GM23338 (cell line): ENCODE results near the gene FOXJ1. TPM values are rescaled to one million over a fixed set of nuclear protein-coding genes. Genes with fewer than 3 reads are reported as not detected.

Experiments
- ATAC-seq: fragments of 200-7000 bp; cut with Tn5 transposase; 3 replicates; pipeline ENCODE4 v1.9.1; 2020
- DNase-seq: peaks from one replicate; pipeline ENCODE4 v3.0.0-alpha.2; 2015; ENCODE audit warnings: low spot score
- H2AFZ ChIP-seq: fragments of 200-600 bp; sonication (generic); 2 replicates; pipeline ENCODE4 v1.8.0; 2016; ENCODE audit warnings: antibody characterized with exemption, mild to moderate bottlenecking, moderate library complexity
- H3F3A ChIP-seq: fragments of 200-600 bp; sonication (generic); replicated peaks from 2 replicates; pipeline ENCODE4 v1.8.0; 2017; ENCODE audit warnings: antibody characterized with exemption, mixed run types, low read depth
- H3K27ac ChIP-seq: fragments of 200-600 bp; sonication (generic); 2 replicates; pipeline ENCODE4 v1.6.1; 2016; ENCODE audit warnings: low read depth
- H3K27me3 ChIP-seq: fragments of 200-600 bp; sonication (generic); 2 replicates; pipeline ENCODE4 v1.8.0; 2016; ENCODE audit warnings: mild to moderate bottlenecking, mixed run types, moderate library complexity; ENCODE audit not compliant: insufficient read depth
- H3K36me3 ChIP-seq: fragments of 200-600 bp; sonication (generic); 2 replicates; pipeline ENCODE4 v1.8.0; 2016; ENCODE audit warnings: mild to moderate bottlenecking; ENCODE audit not compliant: insufficient read depth
- H3K4me1 ChIP-seq: fragments of 200-600 bp; sonication (generic); 2 replicates; pipeline ENCODE4 v1.8.0; 2016; ENCODE audit warnings: mild to moderate bottlenecking, moderate library complexity; ENCODE audit not compliant: insufficient read depth
- H3K4me2 ChIP-seq: fragments of 200-600 bp; sonication (generic); 2 replicates; pipeline ENCODE4 v1.7.1; 2017; ENCODE audit warnings: mixed run types
- H3K4me3 ChIP-seq: fragments of 200-600 bp; sonication (generic); 2 replicates; pipeline ENCODE4 v1.6.1; 2016; ENCODE audit warnings: mixed run types
- H3K79me2 ChIP-seq: fragments of 200-600 bp; sonication (generic); replicated peaks from 2 replicates; pipeline ENCODE4 v1.8.0; 2017; ENCODE audit warnings: mild to moderate bottlenecking; ENCODE audit not compliant: insufficient read depth
- H3K9me2 ChIP-seq: fragments of 200-600 bp; sonication (generic); 2 replicates; pipeline ENCODE4 v1.8.0; 2017; ENCODE audit not compliant: insufficient read depth
- H4K20me1 ChIP-seq: fragments of 200-600 bp; sonication (generic); replicated peaks from 2 replicates; pipeline ENCODE4 v1.8.0; 2017; ENCODE audit warnings: mild to moderate bottlenecking; ENCODE audit not compliant: insufficient read depth
- H3K27ac Mint-ChIP-seq: 2 replicates; pipeline ENCODE4 v1.8.0; 2020; ENCODE audit warnings: inconsistent platforms, mild to moderate bottlenecking, moderate library complexity, mixed read lengths
- H3K27me3 Mint-ChIP-seq: 3 replicates; pipeline ENCODE4 v1.8.0; 2022; ENCODE audit warnings: low read depth, mild to moderate bottlenecking, moderate library complexity, mixed read lengths, inconsistent platforms; ENCODE audit not compliant: insufficient read depth, poor library complexity
- H3K36me3 Mint-ChIP-seq: 3 replicates; pipeline ENCODE4 v1.8.0; 2021; ENCODE audit warnings: low read depth, mild to moderate bottlenecking, inconsistent platforms, moderate library complexity, mixed read lengths
- H3K4me1 Mint-ChIP-seq: 3 replicates; pipeline ENCODE4 v1.8.0; 2020; ENCODE audit warnings: mild to moderate bottlenecking, inconsistent platforms, mixed read lengths
- H3K4me3 Mint-ChIP-seq: 3 replicates; pipeline ENCODE4 v1.8.0; 2021; ENCODE audit warnings: moderate library complexity, mild to moderate bottlenecking, inconsistent platforms, mixed read lengths
- H3K9me3 Mint-ChIP-seq: 3 replicates; pipeline ENCODE4 v1.8.0; 2020; ENCODE audit warnings: moderate library complexity, mild to moderate bottlenecking, inconsistent platforms, mixed read lengths
- EZH2 ChIP-seq: fragments of 200-600 bp; sonication (generic); IDR thresholded peaks from one replicate; pipeline ENCODE4 v1.8.0; 2017; ENCODE audit warnings: antibody characterized with exemption, mild to moderate bottlenecking, low read depth; ENCODE audit not compliant: unreplicated experiment
- JUNB ChIP-seq: IDR thresholded peaks from one replicate; pipeline ENCODE4 v1.6.1; 2016; ENCODE audit warnings: antibody characterized with exemption; ENCODE audit not compliant: unreplicated experiment
- NANOG ChIP-seq: IDR thresholded peaks from 2 replicates; pipeline ENCODE4 v1.6.1; 2016; ENCODE audit warnings: antibody characterized with exemption, borderline replicate concordance
- ZNF114 ChIP-seq: fragments of 250-450 bp; sonication (Bioruptor Pico); IDR thresholded peaks from 2 replicates; pipeline ENCODE4 v1.5.0; 2020; ENCODE audit warnings: mild to moderate bottlenecking, moderate library complexity
- ZNF462 ChIP-seq: fragments of 250-450 bp; sonication (Bioruptor Pico); IDR thresholded peaks from 2 replicates; pipeline ENCODE4 v1.5.0; 2020; ENCODE audit warnings: mild to moderate bottlenecking, moderate library complexity
- polyA plus RNA-seq: library from polyadenylated mRNA; unstranded; fragments of >200 nt; fragmentation: Nextera tagmentation; extraction: Ambion mirVana; gene quantifications from 2 replicates; pipeline ENCODE4 v1.2.1, GENCODE V29; 2016
- total RNA-seq: library from RNA; depleted of rRNA; stranded (reverse); fragments of >200 nt; shearing (Covaris generic); gene quantifications from 2 replicates; pipeline ENCODE4 v1.2.3, GENCODE V29; 2014
- TF ChIP-seq, protein P1 (sequence below): IDR thresholded peaks from 2 replicates; pipeline ENCODE4 v1.6.1; 2016; ENCODE audit warnings: antibody characterized with exemption

FOXJ1 gene
- total and polyA plus RNA-seq, 2 experiments from 2014 or later: 2.3 to 12.3 TPM

- TF ChIP-seq ZNF462: no peak
- no peak for TF ChIP-seq NANOG
Measured at GRCh38 chr17:76155988-76156661, 15.1 kb upstream of the FOXJ1 start (continued).

DNA sequence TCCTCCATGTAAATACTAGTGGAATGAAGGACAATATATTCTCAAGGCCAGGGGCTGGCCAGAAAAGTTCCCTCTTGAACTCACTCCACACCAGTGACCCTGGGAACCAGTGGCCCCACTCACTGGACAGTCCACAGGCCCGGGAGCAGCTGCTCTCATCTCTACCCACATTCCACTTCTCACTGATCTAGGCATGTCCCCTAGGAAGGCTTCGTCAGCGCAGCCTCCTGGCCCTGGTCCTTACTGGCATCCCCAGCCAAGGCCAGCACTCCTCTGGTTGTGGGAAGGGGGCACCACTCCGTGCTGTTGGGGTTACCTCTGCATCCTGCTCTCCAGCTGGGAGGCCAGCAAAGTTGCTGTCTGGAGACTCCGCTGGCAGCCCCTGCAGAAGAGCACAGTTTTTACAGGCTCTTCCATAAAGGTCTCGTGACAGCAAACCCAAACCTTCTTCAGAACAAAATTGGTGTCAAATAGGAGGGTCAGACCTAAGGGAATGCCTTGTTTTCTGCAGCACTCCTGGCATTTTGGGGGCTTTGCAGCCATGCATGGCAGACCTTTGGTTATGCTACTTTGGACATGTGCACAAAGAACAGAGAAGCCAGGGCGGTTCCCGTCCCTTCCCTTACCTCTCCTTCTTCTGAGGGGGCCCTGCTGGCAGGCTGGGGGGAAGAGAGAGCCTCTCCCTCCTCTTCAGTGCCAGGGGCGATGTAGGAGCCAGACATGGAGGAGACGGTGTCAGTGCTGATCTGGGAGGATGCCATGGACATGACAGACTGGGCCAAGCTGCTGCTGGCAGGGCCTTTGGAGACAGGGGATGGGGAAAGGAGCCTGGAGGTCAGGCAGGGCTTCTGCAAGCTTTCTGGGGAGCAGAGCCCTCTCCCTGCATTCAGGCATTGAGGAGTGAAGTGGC, 14.1 kb upstream of the FOXJ1 start:
- DNase-seq (no peak), ATAC-seq (no peak)
- H3K27ac Mint-ChIP-seq: no peak overlapping the region
- peaks cover 8% of the 10 kb centered on the region; the same call in 2 of the 3 replicates for H3K36me3 Mint-ChIP-seq
- no peak overlapping the region for H3K4me3 Mint-ChIP-seq
- Histone ChIP-seq H4K20me1 (no peaks in the 10 kb centered on the region), H3K4me1 (peaks cover 8% of the 10 kb centered on the region), H3K27ac (no peak overlapping the region), H3K4me3 (no peak overlapping the region), H3K36me3 (no peaks in the 10 kb centered on the region), H3K27me3 (no peaks in the 10 kb centered on the region), H3K4me2 (no peak overlapping the region), H2AFZ (no peak overlapping the region), H3F3A (peaks cover 2% of the 10 kb centered on the region; the same call in 1 of the 2 replicates), H3K9me2 (no peaks in the 10 kb centered on the region), H3K79me2 (no peaks in the 10 kb centered on the region)
- TF ChIP-seq ZNF462 (no peak), EZH2 (no peak), JUNB (no peak), ZNF114 (CRISPR knock-in tag) (no peak)
- TF ChIP-seq, protein P1, sequence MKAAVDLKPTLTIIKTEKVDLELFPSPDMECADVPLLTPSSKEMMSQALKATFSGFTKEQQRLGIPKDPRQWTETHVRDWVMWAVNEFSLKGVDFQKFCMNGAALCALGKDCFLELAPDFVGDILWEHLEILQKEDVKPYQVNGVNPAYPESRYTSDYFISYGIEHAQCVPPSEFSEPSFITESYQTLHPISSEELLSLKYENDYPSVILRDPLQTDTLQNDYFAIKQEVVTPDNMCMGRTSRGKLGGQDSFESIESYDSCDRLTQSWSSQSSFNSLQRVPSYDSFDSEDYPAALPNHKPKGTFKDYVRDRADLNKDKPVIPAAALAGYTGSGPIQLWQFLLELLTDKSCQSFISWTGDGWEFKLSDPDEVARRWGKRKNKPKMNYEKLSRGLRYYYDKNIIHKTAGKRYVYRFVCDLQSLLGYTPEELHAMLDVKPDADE: no peak
- no peaks in the 10 kb centered on the region for H3K9me3 Mint-ChIP-seq
- peaks cover 33% of the 10 kb centered on the region for H3K4me1 Mint-ChIP-seq
- peaks cover 1% of the 10 kb centered on the region for H3K27me3 Mint-ChIP-seq
